ENCODE measurements around the gene MEIS2.

The MEIS2 gene

GRCh38 chr15:37101980-37102304, 1.6 kb upstream of the MEIS2 start:
- ATAC-seq (replicated peaks; ENCODE audit: extremely low read depth, poor library complexity, severe bottlenecking), result no peak
- no peak overlapping the region for H3K27ac Mint-ChIP-seq (ENCODE audit: low read depth)
- H3K36me3 Mint-ChIP-seq (ENCODE audit: insufficient read depth), result peaks cover 13% of the 10 kb centered on the region
- H3K4me1 Mint-ChIP-seq, result peaks cover 45% of the 10 kb centered on the region
- H3K4me3 Mint-ChIP-seq, result peak overlapping the region; percentile 84
- DNase-seq (ENCODE audit: low spot score in 2 of 2), result no peak
- H3K9me3 Mint-ChIP-seq, result peaks cover 7% of the 10 kb centered on the region
- peaks cover 95% of the 10 kb centered on the region for H3K27me3 Mint-ChIP-seq

GRCh38 chr15:37100966-37101215, 542 bp upstream of the MEIS2 start:
- H3K4me3 Mint-ChIP-seq, result peak overlapping the region; percentile 84
- H3K27ac Mint-ChIP-seq (ENCODE audit: low read depth), result peak overlapping the region; percentile 83
- peaks cover 95% of the 10 kb centered on the region for H3K27me3 Mint-ChIP-seq
- DNase-seq (ENCODE audit: low spot score in 2 of 2) (no peak), ATAC-seq (replicated peaks; ENCODE audit: extremely low read depth, poor library complexity, severe bottlenecking) (peak; percentile 18)
- peaks cover 47% of the 10 kb centered on the region for H3K4me1 Mint-ChIP-seq
- H3K36me3 Mint-ChIP-seq (ENCODE audit: insufficient read depth), result peaks cover 15% of the 10 kb centered on the region
- H3K9me3 Mint-ChIP-seq, result peaks cover 7% of the 10 kb centered on the region

GRCh38 chr15:37099319-37100108, 835 bp downstream of the MEIS2 start:
- ATAC-seq (replicated peaks; ENCODE audit: extremely low read depth, poor library complexity, severe bottlenecking) (peak; percentile 2), DNase-seq (ENCODE audit: low spot score in 2 of 2) (no peak)
- peaks cover 7% of the 10 kb centered on the region for H3K9me3 Mint-ChIP-seq
- H3K27ac Mint-ChIP-seq (ENCODE audit: low read depth), result peak overlapping the region; percentile 83
- H3K27me3 Mint-ChIP-seq, result peaks cover 95% of the 10 kb centered on the region
- peak overlapping the region; percentile 84 for H3K4me3 Mint-ChIP-seq
- peaks cover 47% of the 10 kb centered on the region for H3K4me1 Mint-ChIP-seq
- peaks cover 15% of the 10 kb centered on the region for H3K36me3 Mint-ChIP-seq (ENCODE audit: insufficient read depth)

GRCh38 chr15:37098468-37099318, 1.7 kb downstream of the MEIS2 start:
- no peak overlapping the region for H3K27ac Mint-ChIP-seq (ENCODE audit: low read depth)
- peaks cover 7% of the 10 kb centered on the region for H3K9me3 Mint-ChIP-seq
- H3K36me3 Mint-ChIP-seq (ENCODE audit: insufficient read depth), result peaks cover 15% of the 10 kb centered on the region
- peaks cover 95% of the 10 kb centered on the region for H3K27me3 Mint-ChIP-seq
- H3K4me3 Mint-ChIP-seq, result peak overlapping the region; percentile 84
- peak; percentile 49 for ATAC-seq (replicated peaks; ENCODE audit: extremely low read depth, poor library complexity, severe bottlenecking)
- H3K4me1 Mint-ChIP-seq, result peaks cover 47% of the 10 kb centered on the region
- DNase-seq (ENCODE audit: low spot score in 2 of 2), result no peak

- H3K4me1 Mint-ChIP-seq, result peaks cover 45% of the 10 kb centered on the region
- peaks cover 4% of the 10 kb centered on the region for H3K9me3 Mint-ChIP-seq
- peak overlapping the region; percentile 84 for H3K4me3 Mint-ChIP-seq
- no peak overlapping the region for H3K27ac Mint-ChIP-seq (ENCODE audit: low read depth)
- ATAC-seq (replicated peaks; ENCODE audit: extremely low read depth, poor library complexity, severe bottlenecking) (no peak), DNase-seq (ENCODE audit: low spot score in 2 of 2) (no peak)
- peaks cover 97% of the 10 kb centered on the region for H3K27me3 Mint-ChIP-seq
- H3K36me3 Mint-ChIP-seq (ENCODE audit: insufficient read depth), result peaks cover 15% of the 10 kb centered on the region
Measured at GRCh38 chr15:37097144-37097919, 3.0 kb downstream of the MEIS2 start.

GRCh38 chr15:37096558-37097143, 3.7 kb downstream of the MEIS2 start:
- Mint-ChIP-seq H3K4me1 (peaks cover 38% of the 10 kb centered on the region), H3K9me3 (no peaks in the 10 kb centered on the region), H3K4me3 (peak overlapping the region; percentile 84), H3K27ac (ENCODE audit: low read depth) (no peak overlapping the region), H3K27me3 (peaks cover 95% of the 10 kb centered on the region), H3K36me3 (ENCODE audit: insufficient read depth) (peaks cover 15% of the 10 kb centered on the region)
- DNase-seq (ENCODE audit: low spot score in 2 of 2) (no peak), ATAC-seq (replicated peaks; ENCODE audit: extremely low read depth, poor library complexity, severe bottlenecking) (no peak)

GRCh38 chr15:37095770-37096557, 4.4 kb downstream of the MEIS2 start:
- peaks cover 12% of the 10 kb centered on the region for H3K36me3 Mint-ChIP-seq (ENCODE audit: insufficient read depth)
- H3K4me3 Mint-ChIP-seq, result no peak overlapping the region
- no peak for DNase-seq (ENCODE audit: low spot score in 2 of 2)
- H3K27ac Mint-ChIP-seq (ENCODE audit: low read depth), result no peak overlapping the region
- peaks cover 92% of the 10 kb centered on the region for H3K27me3 Mint-ChIP-seq
- ATAC-seq (replicated peaks; ENCODE audit: extremely low read depth, poor library complexity, severe bottlenecking), result no peak
- H3K9me3 Mint-ChIP-seq, result no peaks in the 10 kb centered on the region
- H3K4me1 Mint-ChIP-seq, result peaks cover 31% of the 10 kb centered on the region

GRCh38 chr15:37094915-37095711, 5.2 kb downstream of the MEIS2 start:
- Mint-ChIP-seq H3K4me3 (no peak overlapping the region), H3K36me3 (ENCODE audit: insufficient read depth) (peaks cover 9% of the 10 kb centered on the region), H3K27me3 (peaks cover 89% of the 10 kb centered on the region), H3K27ac (ENCODE audit: low read depth) (no peak overlapping the region), H3K9me3 (no peaks in the 10 kb centered on the region), H3K4me1 (peaks cover 22% of the 10 kb centered on the region)
- no peak for ATAC-seq (replicated peaks; ENCODE audit: extremely low read depth, poor library complexity, severe bottlenecking)
- DNase-seq (ENCODE audit: low spot score in 2 of 2), result no peak

- H3K27ac Mint-ChIP-seq (ENCODE audit: low read depth), result no peak overlapping the region
- ATAC-seq (replicated peaks; ENCODE audit: extremely low read depth, poor library complexity, severe bottlenecking) (no peak), DNase-seq (ENCODE audit: low spot score in 2 of 2) (no peak)
- H3K27me3 Mint-ChIP-seq, result peaks cover 84% of the 10 kb centered on the region
- peaks cover 7% of the 10 kb centered on the region for H3K36me3 Mint-ChIP-seq (ENCODE audit: insufficient read depth)
- H3K4me1 Mint-ChIP-seq, result peaks cover 18% of the 10 kb centered on the region
- H3K9me3 Mint-ChIP-seq, result no peaks in the 10 kb centered on the region
- no peak overlapping the region for H3K4me3 Mint-ChIP-seq
Measured at GRCh38 chr15:37094333-37094914, 5.9 kb downstream of the MEIS2 start.

GRCh38 chr15:37093480-37094332, 6.6 kb downstream of the MEIS2 start:
- H3K4me3 Mint-ChIP-seq, result no peak overlapping the region
- no peaks in the 10 kb centered on the region for H3K9me3 Mint-ChIP-seq
- H3K27me3 Mint-ChIP-seq, result peaks cover 86% of the 10 kb centered on the region
- H3K4me1 Mint-ChIP-seq, result peaks cover 18% of the 10 kb centered on the region
- ATAC-seq (replicated peaks; ENCODE audit: extremely low read depth, poor library complexity, severe bottlenecking), result no peak
- peaks cover 3% of the 10 kb centered on the region for H3K36me3 Mint-ChIP-seq (ENCODE audit: insufficient read depth)
- H3K27ac Mint-ChIP-seq (ENCODE audit: low read depth), result no peak overlapping the region
- DNase-seq (ENCODE audit: low spot score in 2 of 2), result no peak

Measured in central memory CD8-positive, alpha-beta T cell (primary cell).